ENCODE data around the gene HACE1.

The HACE1 gene

GRCh38 chr6:104686550-104687175, 173.1 kb downstream of the HACE1 start:
- DNase-seq, result no peak

GRCh38 chr6:104685871-104686549, 173.7 kb downstream of the HACE1 start:
- no peak for DNase-seq

GRCh38 chr6:104684911-104685415, 174.8 kb downstream of the HACE1 start:
- DNase-seq, result no peak

- DNase-seq, result no peak
These were observed 175.9 kb downstream of the HACE1 start for GRCh38 chr6:104683809-104684208.

- DNase-seq, result peak; percentile 79 to 84
These were observed 176.7 kb downstream of the HACE1 start for GRCh38 chr6:104682722-104683643.

GRCh38 chr6:104680539-104680938, 179.2 kb downstream of the HACE1 start:
- DNase-seq, result no peak

- DNase-seq, result no peak
These were observed 179.7 kb downstream of the HACE1 start for GRCh38 chr6:104679971-104680370.
